Heart right ventricle (tissue), 16 donors: Measurements from ENCODE around the gene RRAGB. TPM values are rescaled to one million over a fixed set of nuclear protein-coding genes. Genes with fewer than 3 reads are reported as not detected.
"Not testable (repeated sequence)": the region's sequence is repeated elsewhere in the genome, so short reads cannot be mapped to it uniquely, and the experiment has no call there.

Experiments used
- ATAC-seq, 8 donors: fragments of 200-7000 bp; cut with Tn5 transposase; one replicate each; pipeline ENCODE4 v1.9.1; 2020; ENCODE audit warnings: mild to moderate bottlenecking in 8 of 8, moderate library complexity in 8 of 8, moderate number of reproducible peaks in 1 of 8
- DNase-seq, 2 donors: peaks; one replicate each; pipeline ENCODE4 v3.0.0-alpha.2; 2020
- H3K27ac ChIP-seq, 10 donors: fragments of 200-600 bp; sonication (generic) in 2 of 10; one replicate each; pipeline versions ENCODE4 v1.5.0 to v1.8.0; 2020 to 2022; ENCODE audit warnings: mild to moderate bottlenecking in 3 of 10
- H3K27me3 ChIP-seq, 7 donors: fragments of 200-600 bp; one replicate each; pipeline ENCODE4 v1.8.0; 2021 to 2022; ENCODE audit warnings: mild to moderate bottlenecking in 2 of 7
- H3K36me3 ChIP-seq, 9 donors: fragments of 200-600 bp; sonication (generic) in 1 of 9; one replicate each; pipeline versions ENCODE4 v1.5.0 to v1.8.0; 2020 to 2022; ENCODE audit warnings: mild to moderate bottlenecking in 2 of 9
- H3K4me1 ChIP-seq, 9 donors: fragments of 200-600 bp; sonication (generic) in 1 of 9; one replicate each; pipeline versions ENCODE4 v1.5.0 to v1.8.0; 2020 to 2022; ENCODE audit warnings: mild to moderate bottlenecking in 4 of 9
- H3K4me3 ChIP-seq, 10 donors: fragments of 200-600 bp; sonication (generic) in 2 of 10; one replicate each; pipeline versions ENCODE4 v1.5.0 to v1.8.0; 2020 to 2022; ENCODE audit warnings: mild to moderate bottlenecking in 7 of 10, moderate library complexity in 2 of 10
- H3K9me3 ChIP-seq, 11 donors: fragments of 200-600 bp in 10 of 11; sonication (generic) in 2 of 11; one replicate each; pipeline versions ENCODE4 v1.5.0 to v1.8.0; 2013 to 2022; ENCODE audit warnings: mild to moderate bottlenecking in 2 of 11, control low read depth in 1 of 11, moderate library complexity in 1 of 11
- WGBS, 2 donors: extraction: QIAGEN DNeasy Blood & Tissue Kit; methylation state at CpG; one replicate each; pipeline ENCODE4 v1.1.7; 2013; ENCODE audit warnings: inconsistent platforms in 1 of 2; 5-methylcytosine and 5-hydroxymethylcytosine counted together
- intact Hi-C, 10 donors: fragments of 100-400 bp; cut with DNase I; formaldehyde crosslinking; loops; one replicate each; pipeline versions ENCODE4 v1.11.1 to v1.14.2; 2022
- polyA plus RNA-seq, 2 donors: library from polyadenylated mRNA; stranded (reverse); fragments of 200-250 nt; gene quantifications; one replicate each; pipeline ENCODE4 v1.2.3, GENCODE V29; 2013
- total RNA-seq, 10 donors: library from RNA; stranded (reverse); fragmentation: NEBNext Ultra II Directional in 3 of 10; extraction: Animal tissue kit (Norgen Biotek cat#: 25700) in 3 of 10; gene quantifications; one replicate each; pipeline versions ENCODE4 v1.2.1 to v1.2.4, GENCODE V29; 2021 to 2023
- TF ChIP-seq, protein P1 (sequence below), 9 donors: fragments of 200-600 bp; sonication (generic) in 2 of 9; IDR thresholded peaks; one replicate each; pipeline versions ENCODE4 v1.5.0 to v1.8.0; 2021 to 2022; ENCODE audit warnings: antibody characterized with exemption in 9 of 9, mild to moderate bottlenecking in 5 of 9, moderate library complexity in 1 of 9
- donor health status: Arrhythmogenic right ventricular cardiomyopathy.
- donor health status: ischemic (EF 13 %, LVEDD 7.1; RV severe dilation, severe dysfunction).
- donor health status: healthy with polysubstance abuse.
- donor health status: DM: no; HTN: yes; CAD: no.
- donor health status: DM: no; HTN: no; CAD: no.
- donor health status: ischemic (EF 25% LVEDD 6.9; RV normal size, moderate dysfunction).
- donor health status: ischemic (EF 25% LVEDD 5.7; RV mildly dilated, moderate dysfunction).
- donor health status: healthy.
- donor health status: DM: yes; HTN: yes; CAD: no.
- donor health status: Ischemic cardiomyopathy.
- donor health status: ischemic (EF 35%, LVEDD 5.7; RV mildly dilated, moderate dysfunction).
- donor health status: nonischemic (EF 11% LVEDD 7.7; RV severe dilation, severe dysfunction).
- donor health status: DM: yes; HTN: yes; CAD: no.
- donor health status: PGD.
- donor health status: ischemic (EF 29% LVEDD 5.4; RV normal size, mild dysfunction).
- donor health status: nonischemic (EF 23%, LVEDD 6.1; RV moderate dilation, normal function).

The RRAGB gene
- total and polyA plus RNA-seq, 12 donors, result 9.2 to 17.1 (median 11.4) TPM

- WGBS, 2 donors, result 42 to 74% methylated on average over 3 of the region's 3 CpGs
- peaks cover 0 to 27% (median 0%) of the 10 kb centered on the region in 9 donors for H3K36me3 ChIP-seq
- no peak for DNase-seq
- no peaks in the 10 kb centered on the region for H3K27me3 ChIP-seq
- peak overlapping the region in 9 of 10 donors; percentile 53 to 85 (median 75) for H3K4me3 ChIP-seq
- no peaks in the 10 kb centered on the region for H3K9me3 ChIP-seq
- H3K27ac ChIP-seq, result peak overlapping the region; percentile 16 to 94 (median 80)
- ATAC-seq, result no peak
- intact Hi-C loops, result loop anchor here in 2 of 10 donors (5.0 to 10.0 kb wide), 3 partner anchors 190 to 582 kb away; partner anchors contain the start of gene MAGEH1 (in 1 of the 2)
- H3K4me1 ChIP-seq, result peaks cover 0 to 21% (median 4%) of the 10 kb centered on the region in 9 donors
- TF ChIP-seq, protein P1, sequence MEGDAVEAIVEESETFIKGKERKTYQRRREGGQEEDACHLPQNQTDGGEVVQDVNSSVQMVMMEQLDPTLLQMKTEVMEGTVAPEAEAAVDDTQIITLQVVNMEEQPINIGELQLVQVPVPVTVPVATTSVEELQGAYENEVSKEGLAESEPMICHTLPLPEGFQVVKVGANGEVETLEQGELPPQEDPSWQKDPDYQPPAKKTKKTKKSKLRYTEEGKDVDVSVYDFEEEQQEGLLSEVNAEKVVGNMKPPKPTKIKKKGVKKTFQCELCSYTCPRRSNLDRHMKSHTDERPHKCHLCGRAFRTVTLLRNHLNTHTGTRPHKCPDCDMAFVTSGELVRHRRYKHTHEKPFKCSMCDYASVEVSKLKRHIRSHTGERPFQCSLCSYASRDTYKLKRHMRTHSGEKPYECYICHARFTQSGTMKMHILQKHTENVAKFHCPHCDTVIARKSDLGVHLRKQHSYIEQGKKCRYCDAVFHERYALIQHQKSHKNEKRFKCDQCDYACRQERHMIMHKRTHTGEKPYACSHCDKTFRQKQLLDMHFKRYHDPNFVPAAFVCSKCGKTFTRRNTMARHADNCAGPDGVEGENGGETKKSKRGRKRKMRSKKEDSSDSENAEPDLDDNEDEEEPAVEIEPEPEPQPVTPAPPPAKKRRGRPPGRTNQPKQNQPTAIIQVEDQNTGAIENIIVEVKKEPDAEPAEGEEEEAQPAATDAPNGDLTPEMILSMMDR (IDR thresholded peaks at IDR 0.05), result no peak
These were observed 612 bp upstream of the RRAGB start for GRCh38 chrX:55716937-55717336.

- no peaks in the 10 kb centered on the region for H3K4me1 ChIP-seq
- no peak overlapping the region for H3K4me3 ChIP-seq
- H3K27me3 ChIP-seq, result peaks cover 0 to 8% (median 0%) of the 10 kb centered on the region in 7 donors
- WGBS, 2 donors, result 82 to 88% methylated on average over 2 of the region's 2 CpGs
- TF ChIP-seq, protein P1 (IDR thresholded peaks at IDR 0.05), result no peak
- ATAC-seq (no peak), DNase-seq (no peak)
- peaks cover 0 to 12% (median 0%) of the 10 kb centered on the region in 11 donors for H3K9me3 ChIP-seq
- H3K27ac ChIP-seq, result no peak overlapping the region
- intact Hi-C loops, result no loop called here
- H3K36me3 ChIP-seq, result peaks cover 0 to 80% (median 7%) of the 10 kb centered on the region in 9 donors
These were observed 14.3 kb downstream of the RRAGB start for GRCh38 chrX:55731826-55732225.

GRCh38 chrX:55738969-55739368, 21.4 kb downstream of the RRAGB start:
- WGBS, 2 donors, result 96 to 100% methylated on average over 4 of the region's 4 CpGs
- H3K36me3 ChIP-seq, result peaks cover 0 to 80% (median 0%) of the 10 kb centered on the region in 9 donors
- ATAC-seq, result no peak

DNA sequence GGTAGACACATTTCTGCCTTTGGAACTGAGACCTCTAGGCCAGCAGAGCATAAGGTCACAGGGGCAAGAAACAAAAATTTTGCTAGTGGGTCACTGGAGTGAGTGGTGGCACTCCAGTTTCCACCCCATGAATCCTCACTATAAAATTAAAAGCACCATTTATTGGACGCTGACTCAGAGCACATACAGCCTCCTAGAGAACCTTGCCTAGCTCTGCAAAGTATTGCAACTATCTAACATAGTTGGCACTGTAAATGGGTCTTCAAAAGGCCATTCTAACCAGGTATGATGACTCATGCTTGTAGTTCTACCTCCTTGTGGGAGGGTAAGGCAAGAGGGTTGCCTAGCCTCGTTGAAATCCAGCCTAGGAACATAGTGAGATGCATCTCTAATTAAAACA, 25.1 kb downstream of the RRAGB start:
- H3K4me1 ChIP-seq, result no peaks in the 10 kb centered on the region
- no peaks in the 10 kb centered on the region for H3K27me3 ChIP-seq
- DNase-seq, result no peak
- peaks cover 0 to 83% (median 0%) of the 10 kb centered on the region in 9 donors for H3K36me3 ChIP-seq
- no peak overlapping the region for H3K27ac ChIP-seq
- intact Hi-C loops, result no loop called here
- TF ChIP-seq, protein P1 (IDR thresholded peaks at IDR 0.05), result no peak
- 87 to 93% methylated on average over 2 of the region's 2 CpGs for whole genome bisulfite sequencing, 2 donors
- no peak overlapping the region for H3K4me3 ChIP-seq
- ATAC-seq, result no peak
- no peaks in the 10 kb centered on the region for H3K9me3 ChIP-seq

More at GRCh38 chrX:55738969-55739368, 21.4 kb downstream of the RRAGB start:
- Histone ChIP-seq H3K27ac (no peak overlapping the region), H3K4me3 (no peak overlapping the region), H3K9me3 (peaks cover 0 to 12% (median 0%) of the 10 kb centered on the region in 11 donors), H3K27me3 (no peaks in the 10 kb centered on the region), H3K4me1 (no peaks in the 10 kb centered on the region)
- no peak for DNase-seq
- TF ChIP-seq, protein P1 (IDR thresholded peaks at IDR 0.05), result no peak
- intact Hi-C loops, result no loop called here

DNA sequence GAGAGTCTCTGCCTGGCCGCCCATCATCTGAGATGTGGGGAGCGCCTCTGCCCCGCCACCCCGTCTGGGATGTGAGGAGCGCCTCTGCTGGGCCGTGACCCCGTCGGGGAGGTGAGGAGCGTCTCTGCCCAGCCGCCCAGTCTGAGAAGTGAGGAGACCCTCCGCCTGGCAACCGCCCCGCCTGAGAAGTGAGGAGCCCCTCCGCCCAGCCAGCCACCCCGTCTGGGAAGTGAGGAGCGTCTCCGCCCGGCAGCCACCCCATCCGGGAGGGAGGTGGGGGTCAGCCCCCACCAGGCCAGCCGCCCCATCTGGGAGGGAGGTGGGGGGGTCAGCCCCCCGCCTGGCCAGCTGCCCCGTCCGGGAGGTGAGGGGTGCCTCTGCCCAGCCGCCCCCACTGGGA, 30.9 kb downstream of the RRAGB start:
- peaks cover 0 to 53% (median 0%) of the 10 kb centered on the region in 9 donors for H3K36me3 ChIP-seq
- H3K4me1 ChIP-seq, H3K9me3 ChIP-seq, H3K27me3 ChIP-seq, DNase-seq, H3K4me3 ChIP-seq, intact Hi-C loops, ATAC-seq, H3K27ac ChIP-seq: not testable (repeated sequence)
- 92 to 98% methylated on average over 14 to 23 of the region's 24 CpGs for WGBS, 2 donors
